Measurements from ENCODE around the gene PPP1R16B.

The PPP1R16B gene

GRCh38 chr20:38877483-38877882 is 72.0 kb downstream of the PPP1R16B start:
- Histone ChIP-seq H3K23ac (ENCODE audit: low read length in 2 of 2) (no peak overlapping the region), H2BK12ac (ENCODE audit: low read length in 2 of 2) (no peak overlapping the region), H3K14ac (ENCODE audit: low read length in 2 of 2) (no peak overlapping the region), H3K4me2 (ENCODE audit: low read length, poor library complexity, severe bottlenecking) (no peak overlapping the region), H3K27ac (ENCODE audit: low read length, poor library complexity, severe bottlenecking) (no peak overlapping the region), H3K9me3 (ENCODE audit: control insufficient read depth, low read length) (peaks cover 9% of the 10 kb centered on the region), H3K79me1 (replicated peaks; ENCODE audit: low read length, poor library complexity, severe bottlenecking) (no peaks in the 10 kb centered on the region), H2AK5ac (ENCODE audit: low read length, severe bottlenecking) (no peak overlapping the region), H2BK120ac (ENCODE audit: low read depth, low read length) (no peak overlapping the region), H3K27me3 (ENCODE audit: control insufficient read depth in 1 of 2, insufficient read depth in 1 of 2, low read length in 2 of 2) (peaks cover 56 to 66% of the 10 kb centered on the region in 2 experiments), H3K4ac (ENCODE audit: low read depth in 1 of 2, low read length in 2 of 2) (no peak overlapping the region), H3K36me3 (ENCODE audit: control insufficient read depth in 1 of 2, insufficient read depth in 2 of 2, low read depth in 1 of 2, low read length in 2 of 2) (no peaks in the 10 kb centered on the region), H2BK15ac (ENCODE audit: low read depth, poor library complexity, severe bottlenecking) (no peak overlapping the region), H3K4me1 (ENCODE audit: control insufficient read depth, insufficient read depth, low read depth, low read length) (no peaks in the 10 kb centered on the region), H4K91ac (ENCODE audit: low read length) (no peak overlapping the region), H3K9ac (ENCODE audit: low read length) (no peak overlapping the region), H2BK5ac (ENCODE audit: low read depth, low read length, poor library complexity, severe bottlenecking) (no peak overlapping the region), H2AFZ (ENCODE audit: low read depth, low read length) (no peak overlapping the region), H3K4me3 (ENCODE audit: insufficient read depth in 1 of 2, low read depth in 1 of 2, low read length in 2 of 2) (no peak overlapping the region), H4K8ac (ENCODE audit: low read length) (no peak overlapping the region), H3K18ac (ENCODE audit: low read depth in 1 of 2, low read length in 2 of 2) (no peak overlapping the region)
- WGBS = 88% methylated on average over 6 of the region's 6 CpGs
- DNase-seq = no peak

- peaks cover 3% of the 10 kb centered on the region for H3K4me1 ChIP-seq (ENCODE audit: control insufficient read depth, insufficient read depth, low read depth, low read length)
- no peak overlapping the region for H2BK15ac ChIP-seq (ENCODE audit: low read depth, poor library complexity, severe bottlenecking)
- no peak overlapping the region for H2AFZ ChIP-seq (ENCODE audit: low read depth, low read length)
- H4K8ac ChIP-seq (ENCODE audit: low read length) = no peak overlapping the region
- no peak overlapping the region for H3K14ac ChIP-seq (ENCODE audit: low read length in 2 of 2)
- H3K27me3 ChIP-seq (ENCODE audit: control insufficient read depth in 1 of 2, insufficient read depth in 1 of 2, low read length in 2 of 2) = peaks cover 64 to 70% of the 10 kb centered on the region in 2 experiments
- H3K27ac ChIP-seq (ENCODE audit: low read length, poor library complexity, severe bottlenecking) = no peak overlapping the region
- H3K18ac ChIP-seq (ENCODE audit: low read depth in 1 of 2, low read length in 2 of 2) = no peak overlapping the region
- H2BK120ac ChIP-seq (ENCODE audit: low read depth, low read length) = no peak overlapping the region
- no peak overlapping the region for H3K4ac ChIP-seq (ENCODE audit: low read depth in 1 of 2, low read length in 2 of 2)
- no peak overlapping the region for H2BK5ac ChIP-seq (ENCODE audit: low read depth, low read length, poor library complexity, severe bottlenecking)
- H3K36me3 ChIP-seq (ENCODE audit: control insufficient read depth in 1 of 2, insufficient read depth in 2 of 2, low read depth in 1 of 2, low read length in 2 of 2) = no peaks in the 10 kb centered on the region
- no peak overlapping the region for H2AK5ac ChIP-seq (ENCODE audit: low read length, severe bottlenecking)
- WGBS = 15% methylated on average over 9 of the region's 9 CpGs
- peak; percentile 28 for DNase-seq
- H3K79me1 ChIP-seq (replicated peaks; ENCODE audit: low read length, poor library complexity, severe bottlenecking) = no peaks in the 10 kb centered on the region
- H3K4me3 ChIP-seq (ENCODE audit: insufficient read depth in 1 of 2, low read depth in 1 of 2, low read length in 2 of 2) = no peak overlapping the region
- no peak overlapping the region for H4K91ac ChIP-seq (ENCODE audit: low read length)
- no peak overlapping the region for H3K9ac ChIP-seq (ENCODE audit: low read length)
- H3K23ac ChIP-seq (ENCODE audit: low read length in 2 of 2) = no peak overlapping the region
- H3K4me2 ChIP-seq (ENCODE audit: low read length, poor library complexity, severe bottlenecking) = no peak overlapping the region
- H2BK12ac ChIP-seq (ENCODE audit: low read length in 2 of 2) = no peak overlapping the region
- peaks cover 9% of the 10 kb centered on the region for H3K9me3 ChIP-seq (ENCODE audit: control insufficient read depth, low read length)
Observed at GRCh38 chr20:38878866-38879265, 73.4 kb downstream of the PPP1R16B start.

- no peak overlapping the region for H3K4me3 ChIP-seq (ENCODE audit: insufficient read depth in 1 of 2, low read depth in 1 of 2, low read length in 2 of 2)
- no peak overlapping the region for H4K8ac ChIP-seq (ENCODE audit: low read length)
- H3K36me3 ChIP-seq (ENCODE audit: control insufficient read depth in 1 of 2, insufficient read depth in 2 of 2, low read depth in 1 of 2, low read length in 2 of 2) = no peaks in the 10 kb centered on the region
- peaks cover 51 to 56% of the 10 kb centered on the region in 2 experiments for H3K27me3 ChIP-seq (ENCODE audit: control insufficient read depth in 1 of 2, insufficient read depth in 1 of 2, low read length in 2 of 2)
- no peak overlapping the region for H4K91ac ChIP-seq (ENCODE audit: low read length)
- H3K23ac ChIP-seq (ENCODE audit: low read length in 2 of 2) = no peak overlapping the region
- H2AK5ac ChIP-seq (ENCODE audit: low read length, severe bottlenecking) = no peak overlapping the region
- H3K18ac ChIP-seq (ENCODE audit: low read depth in 1 of 2, low read length in 2 of 2) = no peak overlapping the region
- H3K9ac ChIP-seq (ENCODE audit: low read length) = no peak overlapping the region
- H2BK120ac ChIP-seq (ENCODE audit: low read depth, low read length) = no peak overlapping the region
- H3K27ac ChIP-seq (ENCODE audit: low read length, poor library complexity, severe bottlenecking) = no peak overlapping the region
- H3K4me2 ChIP-seq (ENCODE audit: low read length, poor library complexity, severe bottlenecking) = no peak overlapping the region
- no peak overlapping the region for H3K4ac ChIP-seq (ENCODE audit: low read depth in 1 of 2, low read length in 2 of 2)
- H3K14ac ChIP-seq (ENCODE audit: low read length in 2 of 2) = no peak overlapping the region
- DNase-seq = no peak
- no peak overlapping the region for H2BK15ac ChIP-seq (ENCODE audit: low read depth, poor library complexity, severe bottlenecking)
- peaks cover 3% of the 10 kb centered on the region for H3K4me1 ChIP-seq (ENCODE audit: control insufficient read depth, insufficient read depth, low read depth, low read length)
- H2AFZ ChIP-seq (ENCODE audit: low read depth, low read length) = no peak overlapping the region
- H3K9me3 ChIP-seq (ENCODE audit: control insufficient read depth, low read length) = peaks cover 9% of the 10 kb centered on the region
- H2BK12ac ChIP-seq (ENCODE audit: low read length in 2 of 2) = no peak overlapping the region
- H3K79me1 ChIP-seq (replicated peaks; ENCODE audit: low read length, poor library complexity, severe bottlenecking) = no peaks in the 10 kb centered on the region
- no peak overlapping the region for H2BK5ac ChIP-seq (ENCODE audit: low read depth, low read length, poor library complexity, severe bottlenecking)
- 78% methylated on average over 12 of the region's 14 CpGs for WGBS
Observed at GRCh38 chr20:38880952-38881735, 75.6 kb downstream of the PPP1R16B start.

GRCh38 chr20:38881806-38882440 is 76.4 kb downstream of the PPP1R16B start:
- Histone ChIP-seq H4K91ac (ENCODE audit: low read length) (no peak overlapping the region), H3K4me2 (ENCODE audit: low read length, poor library complexity, severe bottlenecking) (no peak overlapping the region), H3K4me1 (ENCODE audit: control insufficient read depth, insufficient read depth, low read depth, low read length) (peaks cover 3% of the 10 kb centered on the region), H3K4ac (ENCODE audit: low read depth in 1 of 2, low read length in 2 of 2) (no peak overlapping the region), H2BK5ac (ENCODE audit: low read depth, low read length, poor library complexity, severe bottlenecking) (no peak overlapping the region), H2BK12ac (ENCODE audit: low read length in 2 of 2) (no peak overlapping the region), H3K23ac (ENCODE audit: low read length in 2 of 2) (no peak overlapping the region), H2BK120ac (ENCODE audit: low read depth, low read length) (no peak overlapping the region), H3K14ac (ENCODE audit: low read length in 2 of 2) (no peak overlapping the region), H2AFZ (ENCODE audit: low read depth, low read length) (no peak overlapping the region), H3K27ac (ENCODE audit: low read length, poor library complexity, severe bottlenecking) (no peak overlapping the region), H3K9me3 (ENCODE audit: control insufficient read depth, low read length) (peaks cover 9% of the 10 kb centered on the region), H3K36me3 (ENCODE audit: control insufficient read depth in 1 of 2, insufficient read depth in 2 of 2, low read depth in 1 of 2, low read length in 2 of 2) (no peaks in the 10 kb centered on the region), H4K8ac (ENCODE audit: low read length) (no peak overlapping the region), H3K4me3 (ENCODE audit: insufficient read depth in 1 of 2, low read depth in 1 of 2, low read length in 2 of 2) (no peak overlapping the region), H3K18ac (ENCODE audit: low read depth in 1 of 2, low read length in 2 of 2) (no peak overlapping the region), H3K27me3 (ENCODE audit: control insufficient read depth in 1 of 2, insufficient read depth in 1 of 2, low read length in 2 of 2) (peaks cover 52 to 63% of the 10 kb centered on the region in 2 experiments), H3K79me1 (replicated peaks; ENCODE audit: low read length, poor library complexity, severe bottlenecking) (no peaks in the 10 kb centered on the region), H2AK5ac (ENCODE audit: low read length, severe bottlenecking) (no peak overlapping the region), H3K9ac (ENCODE audit: low read length) (no peak overlapping the region), H2BK15ac (ENCODE audit: low read depth, poor library complexity, severe bottlenecking) (no peak overlapping the region)
- WGBS = 93% methylated on average over 4 of the region's 4 CpGs
- no peak for DNase-seq
